Keratinocyte (primary cell): ENCODE results near the gene RASAL3. TPM values are rescaled to one million over a fixed set of nuclear protein-coding genes. Genes with fewer than 3 reads are reported as not detected.

Experiments
- DNase-seq: peaks from one replicate; pipeline ENCODE4 v3.0.0-alpha.2; 2011; ENCODE audit warnings: low read depth, missing footprints, low spot score
- FAIRE-seq: peaks from 2 replicates; lab custom pipeline; 2011; peaks lifted over from hg19 to GRCh38; lab: Jason Lieb, UNC
- H2AFZ ChIP-seq: 2 replicates; pipeline ENCODE4 v1.6.0; 2012; ENCODE audit warnings: low read length, control low read depth, inconsistent platforms; ENCODE audit not compliant: control insufficient read depth
- H3K27ac ChIP-seq: 2 replicates; pipeline ENCODE4 v1.5.1; 2011; ENCODE audit warnings: low read length; ENCODE audit not compliant: control insufficient read depth, insufficient read depth
- H3K27me3 ChIP-seq: 3 replicates; pipeline ENCODE4 v1.6.0; 2011; ENCODE audit warnings: low read length; ENCODE audit not compliant: control insufficient read depth, insufficient read depth; ENCODE audit errors: extremely low read depth
- H3K36me3 ChIP-seq, 2 experiments: 2 replicates in 1 of 2; 3 replicates in 1 of 2; pipeline ENCODE4 v1.5.1; 2011; ENCODE audit warnings: low read length in 2 of 2, mild to moderate bottlenecking in 1 of 2; ENCODE audit not compliant: control insufficient read depth in 2 of 2, insufficient read depth in 2 of 2; ENCODE audit errors: extremely low read depth in 1 of 2
- H3K4me1 ChIP-seq: 3 replicates; pipeline ENCODE4 v1.5.1; 2011; ENCODE audit warnings: low read length; ENCODE audit not compliant: control insufficient read depth, insufficient read depth; ENCODE audit errors: extremely low read depth
- H3K4me2 ChIP-seq: 3 replicates; pipeline ENCODE4 v1.6.0; 2011; ENCODE audit warnings: low read depth, low read length; ENCODE audit not compliant: control insufficient read depth, insufficient read depth; ENCODE audit errors: extremely low read depth
- H3K4me3 ChIP-seq, 3 experiments: fragments of 200-600 bp in 1 of 3; sonication (generic) in 1 of 3; 2 replicates in 2 of 3; 3 replicates in 1 of 3; pipeline ENCODE4 v1.5.1; 2011 to 2016; ENCODE audit warnings: low read length in 3 of 3, mild to moderate bottlenecking in 3 of 3, control low read depth in 2 of 3, inconsistent platforms in 1 of 3, low read depth in 1 of 3, mixed read lengths in 1 of 3, mixed run types in 1 of 3, moderate library complexity in 1 of 3; ENCODE audit not compliant: control insufficient read depth in 2 of 3, insufficient read depth in 2 of 3; ENCODE audit errors: extremely low read depth in 1 of 3
- H3K79me2 ChIP-seq: 2 replicates; pipeline ENCODE4 v1.6.0; 2012; ENCODE audit warnings: low read length; ENCODE audit not compliant: control insufficient read depth, insufficient read depth
- H3K9ac ChIP-seq: 3 replicates; pipeline ENCODE4 v1.6.0; 2011; ENCODE audit warnings: low read length; ENCODE audit not compliant: control insufficient read depth, insufficient read depth; ENCODE audit errors: extremely low read depth
- H3K9me1 ChIP-seq: 3 replicates; pipeline ENCODE4 v1.6.0; 2011; ENCODE audit warnings: low read length; ENCODE audit not compliant: control insufficient read depth, insufficient read depth; ENCODE audit errors: extremely low read depth
- H3K9me3 ChIP-seq: 2 replicates; pipeline ENCODE4 v1.5.1; 2012; ENCODE audit warnings: low read depth, low read length; ENCODE audit not compliant: control insufficient read depth
- H4K20me1 ChIP-seq: 3 replicates; pipeline ENCODE4 v1.6.0; 2011; ENCODE audit warnings: low read length; ENCODE audit not compliant: control insufficient read depth, insufficient read depth; ENCODE audit errors: extremely low read depth
- CTCF ChIP-seq, 3 experiments: IDR thresholded peaks in 1 of 3; conservative IDR thresholded peaks in 1 of 3; optimal IDR thresholded peaks in 1 of 3; 2 replicates in 2 of 3; 3 replicates in 1 of 3; pipeline versions ENCODE3 to v1.5.1; 2011; ENCODE audit warnings: low read length in 3 of 3, mild to moderate bottlenecking in 3 of 3, moderate library complexity in 2 of 3, control low read depth in 1 of 3, inconsistent platforms in 1 of 3; ENCODE audit not compliant: insufficient read depth in 2 of 3; ENCODE audit errors: extremely low read depth in 1 of 3
- EZH2 ChIP-seq: IDR thresholded peaks from one replicate; pipeline ENCODE4 v1.6.1; 2012; ENCODE audit warnings: inconsistent platforms, mild to moderate bottlenecking, low read length, moderate library complexity
- dilution Hi-C: fragments of 300-500 bp; cut with MboI; formaldehyde crosslinking; loops from one replicate; pipeline ENCODE4 v1.7.0; 2020; ENCODE audit warnings: low sequenced_read_pairs; ENCODE audit not compliant: extremely low pct_ligation_motif_present
- polyA plus RNA-seq, 5 experiments: library from polyadenylated mRNA; depleted of rRNA in 3 of 5; stranded (reverse) in 3 of 5; stranded (forward) in 1 of 5; unstranded in 1 of 5; fragments of >200 nt; gene quantifications; 1 replicate in 1 of 5; 2 replicates in 3 of 5; 3 replicates in 1 of 5; pipeline versions ENCODE4 v1.2.1 to v1.2.3, GENCODE V29; 2011 to 2012; ENCODE audit warnings: missing spikeins in 2 of 5, low read depth in 1 of 5, low replicate concordance in 1 of 5

RASAL3 gene
- polyA plus RNA-seq, 1 donor (not counting 4 experiments of a cell fraction or from before 2014, with no cell fraction given): not detected

GRCh38 chr19:15432629-15433518 lies 31.5 kb downstream of the RASAL3 start:
- Histone ChIP-seq H3K36me3 (peaks cover 1 to 14% of the 10 kb centered on the region in 2 experiments), H3K9me3 (no peaks in the 10 kb centered on the region), H3K79me2 (peaks cover 42% of the 10 kb centered on the region), H3K9ac (peak overlapping the region; percentile 73), H3K4me1 (peaks cover 8% of the 10 kb centered on the region), H2AFZ (peak overlapping the region; percentile 89), H4K20me1 (no peaks in the 10 kb centered on the region), H3K9me1 (no peaks in the 10 kb centered on the region), H3K4me2 (peak overlapping the region; percentile 92), H3K27ac (no peak overlapping the region), H3K4me3 (peak overlapping the region; percentile 55 to 81 (median 76)), H3K27me3 (no peaks in the 10 kb centered on the region)
- FAIRE-seq (no peak), DNase-seq (no peak)
- no peak for TF ChIP-seq EZH2
- dilution Hi-C loops: no loop called here

- H3K9ac ChIP-seq: peak overlapping the region; percentile 88
- peaks cover 48% of the 10 kb centered on the region for H3K79me2 ChIP-seq
- FAIRE-seq (no peak), DNase-seq (no peak)
- TF ChIP-seq CTCF (optimal IDR thresholded peaks at IDR 0.05 in 1 of 3, IDR thresholded peaks at IDR 0.05 in 1 of 3, conservative IDR thresholded peaks at IDR 0.05 in 1 of 3; ENCODE audit: extremely low read depth in 1 of 3, insufficient read depth in 2 of 3, low read length in 3 of 3): no peak
- no peak for TF ChIP-seq EZH2
- no peaks in the 10 kb centered on the region for H3K9me3 ChIP-seq
- peak overlapping the region; percentile 97 for H3K4me2 ChIP-seq
- H3K36me3 ChIP-seq: peaks cover 8 to 22% of the 10 kb centered on the region in 2 experiments
- H3K27me3 ChIP-seq: no peaks in the 10 kb centered on the region
- no peaks in the 10 kb centered on the region for H4K20me1 ChIP-seq
- H3K4me3 ChIP-seq: peak overlapping the region; percentile 73 to 94 (median 79)
- peak overlapping the region; percentile 69 for H3K27ac ChIP-seq
- H3K9me1 ChIP-seq: no peaks in the 10 kb centered on the region
- H3K4me1 ChIP-seq: peaks cover 8% of the 10 kb centered on the region
- peak overlapping the region; percentile 30 for H2AFZ ChIP-seq
- dilution Hi-C loops: no loop called here
These were observed 32.3 kb downstream of the RASAL3 start for GRCh38 chr19:15432018-15432494.
